Kidney (tissue), 14 donors: ENCODE data around the gene SLX4IP. TPM values are rescaled to one million over a fixed set of nuclear protein-coding genes. Genes with fewer than 3 reads are reported as not detected.

Experiments
- DNase-seq, 5 donors: peaks; one replicate each; pipeline ENCODE4 v3.0.0-alpha.2; 2013 to 2020
- FAIRE-seq: peaks from 2 replicates; lab custom pipeline; 2012; peaks lifted over from hg19 to GRCh38; lab: Jason Lieb, UNC
- H3K27ac ChIP-seq, 2 donors: one replicate each; pipeline ENCODE4 v1.7.0; 2013; ENCODE audit warnings: low read depth in 2 of 2, low read length in 2 of 2, inconsistent platforms in 1 of 2
- H3K27me3 ChIP-seq: one replicate; pipeline ENCODE4 v1.7.1; 2013; ENCODE audit warnings: low read length, inconsistent platforms; ENCODE audit not compliant: control insufficient read depth, insufficient read depth
- H3K36me3 ChIP-seq, 3 donors: one replicate each; pipeline versions ENCODE4 v1.7.0 to v1.7.1; 2013; ENCODE audit warnings: low read length in 3 of 3, control low read depth in 1 of 3, inconsistent platforms in 1 of 3; ENCODE audit not compliant: insufficient read depth in 3 of 3, control insufficient read depth in 2 of 3
- H3K4me1 ChIP-seq, 3 donors: one replicate each; pipeline versions ENCODE4 v1.7.0 to v1.7.1; 2013; ENCODE audit warnings: low read length in 3 of 3, inconsistent platforms in 1 of 3, low read depth in 1 of 3; ENCODE audit not compliant: control insufficient read depth in 2 of 3, insufficient read depth in 2 of 3
- H3K4me3 ChIP-seq, 3 donors: one replicate each; pipeline versions ENCODE4 v1.7.0 to v1.8.1; 2013; ENCODE audit warnings: low read length in 3 of 3, control low read depth in 1 of 3, inconsistent platforms in 1 of 3
- H3K9ac ChIP-seq, 3 donors: one replicate each; pipeline versions ENCODE4 v1.7.0 to v1.7.1; 2013; ENCODE audit warnings: low read length in 3 of 3, control low read depth in 1 of 3, inconsistent platforms in 1 of 3
- H3K9me3 ChIP-seq, 3 donors: one replicate each; pipeline versions ENCODE4 v1.7.0 to v1.7.1; 2013; ENCODE audit warnings: low read length in 3 of 3, control low read depth in 1 of 3, inconsistent platforms in 1 of 3; ENCODE audit not compliant: control insufficient read depth in 2 of 3, insufficient read depth in 1 of 3
- intact Hi-C: fragments of 100-400 bp; cut with DNase I; formaldehyde crosslinking; loops from one replicate; pipeline ENCODE4 v1.11.1; 2022
- polyA plus RNA-seq: library from polyadenylated mRNA; stranded (reverse); fragments of 350-450 nt; fragmentation: Illumina TruSeq; extraction: RNeasy Lipid Tissue Mini Kit (QIAGEN cat#74804); gene quantifications from one replicate; pipeline ENCODE4 v1.2.3, GENCODE V29; 2014; ENCODE audit warnings: low read depth, low replicate concordance; ENCODE audit not compliant: insufficient read depth
- total RNA-seq: library from RNA; stranded (reverse); fragmentation: NEBNext Ultra II Directional; extraction: Animal tissue kit (Norgen Biotek cat#: 25700); gene quantifications from one replicate; pipeline ENCODE4 v1.2.1, GENCODE V29; 2021
- TF ChIP-seq, protein P1 (sequence below): IDR thresholded peaks from 3 replicates; pipeline ENCODE4 v1.5.1; 2012; ENCODE audit warnings: mild to moderate bottlenecking, moderate library complexity, borderline replicate concordance; ENCODE audit not compliant: insufficient read depth; ENCODE audit errors: extremely low read depth
- donor health status: control.
- donor health status: control.
- donor health status: control.
- donor health status: control.
- donor health status: control.
- donor health status: DM: yes; HTN: yes; CAD: no.
- donor health status: Normal renal cell carcinoma (clear cell type).

SLX4IP gene
- total and polyA plus RNA-seq, 2 donors from 2014 or later: 2.6 to 7.6 TPM

DNA sequence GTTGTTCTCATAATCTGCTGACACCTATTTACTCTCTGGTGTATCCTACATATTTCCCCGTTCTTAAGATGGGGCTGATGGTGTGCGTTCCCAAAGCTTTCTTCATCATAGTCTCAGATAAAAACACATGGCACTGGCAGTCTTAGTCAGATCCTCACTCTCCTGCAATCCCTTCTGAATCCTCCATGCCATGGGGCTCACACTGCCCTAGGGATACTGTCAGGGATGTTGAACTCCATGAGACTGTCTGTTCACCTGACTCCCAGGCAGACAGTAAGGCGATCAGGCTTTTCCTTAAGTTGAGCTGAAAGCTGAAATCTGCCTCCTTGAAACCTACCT lies 76.0 kb downstream of the SLX4IP start:
- Histone ChIP-seq H3K36me3 (no peaks in the 10 kb centered on the region), H3K4me1 (peaks cover 0 to 16% (median 5%) of the 10 kb centered on the region in 3 donors), H3K4me3 (no peak overlapping the region), H3K27me3 (no peaks in the 10 kb centered on the region), H3K9ac (no peak overlapping the region), H3K9me3 (no peaks in the 10 kb centered on the region), H3K27ac (peak overlapping the region in 1 of 2 donors; percentile 5)
- TF ChIP-seq, protein P1, sequence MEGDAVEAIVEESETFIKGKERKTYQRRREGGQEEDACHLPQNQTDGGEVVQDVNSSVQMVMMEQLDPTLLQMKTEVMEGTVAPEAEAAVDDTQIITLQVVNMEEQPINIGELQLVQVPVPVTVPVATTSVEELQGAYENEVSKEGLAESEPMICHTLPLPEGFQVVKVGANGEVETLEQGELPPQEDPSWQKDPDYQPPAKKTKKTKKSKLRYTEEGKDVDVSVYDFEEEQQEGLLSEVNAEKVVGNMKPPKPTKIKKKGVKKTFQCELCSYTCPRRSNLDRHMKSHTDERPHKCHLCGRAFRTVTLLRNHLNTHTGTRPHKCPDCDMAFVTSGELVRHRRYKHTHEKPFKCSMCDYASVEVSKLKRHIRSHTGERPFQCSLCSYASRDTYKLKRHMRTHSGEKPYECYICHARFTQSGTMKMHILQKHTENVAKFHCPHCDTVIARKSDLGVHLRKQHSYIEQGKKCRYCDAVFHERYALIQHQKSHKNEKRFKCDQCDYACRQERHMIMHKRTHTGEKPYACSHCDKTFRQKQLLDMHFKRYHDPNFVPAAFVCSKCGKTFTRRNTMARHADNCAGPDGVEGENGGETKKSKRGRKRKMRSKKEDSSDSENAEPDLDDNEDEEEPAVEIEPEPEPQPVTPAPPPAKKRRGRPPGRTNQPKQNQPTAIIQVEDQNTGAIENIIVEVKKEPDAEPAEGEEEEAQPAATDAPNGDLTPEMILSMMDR: no peak
- intact Hi-C loops: no loop called here
- no peak for DNase-seq
- FAIRE-seq: no peak

DNA sequence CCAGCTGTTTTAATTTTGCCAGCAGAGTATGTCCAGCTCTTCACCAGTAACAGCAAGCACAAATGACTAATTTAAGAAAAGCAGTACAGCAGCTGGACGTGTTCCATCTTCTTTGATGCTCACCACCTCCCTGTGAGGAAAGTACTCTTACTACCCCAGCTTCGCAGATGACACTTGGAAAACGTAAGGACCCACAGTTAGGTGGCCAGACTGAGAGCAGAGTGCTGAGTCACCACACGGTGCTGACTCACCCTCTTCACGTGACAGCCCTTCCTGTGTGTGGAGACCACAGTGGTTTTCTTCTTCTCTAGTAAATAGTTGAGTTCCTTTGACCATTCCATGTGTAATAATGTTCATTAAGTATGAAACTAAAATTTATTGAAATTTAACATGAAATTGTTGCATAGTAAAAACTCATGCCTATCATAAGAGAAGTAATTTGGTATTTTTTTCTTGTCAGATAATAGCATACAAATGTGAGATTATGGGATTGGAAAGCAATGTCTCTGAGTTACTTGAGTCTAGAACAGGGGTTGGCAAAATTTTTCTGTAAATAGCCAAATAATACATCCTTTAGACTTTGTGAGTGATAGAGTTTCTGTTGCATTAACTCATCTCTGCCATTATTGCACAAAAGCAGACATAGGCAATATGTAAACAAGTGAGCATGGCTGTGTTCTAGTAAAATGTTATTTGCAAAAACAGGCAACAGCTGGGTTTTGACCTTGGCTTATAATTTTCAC lies 76.6 kb downstream of the SLX4IP start:
- no peaks in the 10 kb centered on the region for H3K36me3 ChIP-seq
- H3K4me3 ChIP-seq: no peak overlapping the region
- FAIRE-seq (peak; percentile 72), DNase-seq (peak in 2 of 5 donors; percentile 58 to 88)
- H3K9ac ChIP-seq: no peak overlapping the region
- H3K27ac ChIP-seq: peak overlapping the region in 1 of 2 donors; percentile 5
- intact Hi-C loops: no loop called here
- peaks cover 0 to 15% (median 4%) of the 10 kb centered on the region in 3 donors for H3K4me1 ChIP-seq
- TF ChIP-seq, protein P1: no peak
- H3K27me3 ChIP-seq: no peaks in the 10 kb centered on the region
- H3K9me3 ChIP-seq: no peaks in the 10 kb centered on the region

DNA sequence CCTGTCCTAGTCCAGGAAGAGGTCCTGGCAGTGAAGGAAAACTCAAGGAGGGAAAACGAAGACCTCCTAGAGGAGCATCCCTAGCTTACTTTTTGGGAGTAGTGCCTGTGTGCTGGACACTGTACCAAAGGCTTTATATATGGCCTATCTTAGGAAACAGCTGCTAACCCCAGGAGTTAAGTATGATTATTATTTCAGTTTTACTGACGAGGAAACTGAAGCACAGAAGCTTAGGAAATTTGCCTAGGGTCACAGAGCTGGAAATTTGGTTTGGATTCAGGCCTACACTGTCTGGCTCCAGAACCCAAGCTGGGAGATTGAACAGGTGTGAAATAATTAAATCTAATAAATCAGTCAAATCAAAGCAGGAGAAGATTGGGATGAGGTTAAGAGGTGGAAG lies 78.0 kb downstream of the SLX4IP start:
- Histone ChIP-seq H3K9ac (no peak overlapping the region), H3K4me1 (peaks cover 0 to 14% (median 0%) of the 10 kb centered on the region in 3 donors), H3K27me3 (no peaks in the 10 kb centered on the region), H3K9me3 (no peaks in the 10 kb centered on the region), H3K4me3 (no peak overlapping the region), H3K36me3 (no peaks in the 10 kb centered on the region), H3K27ac (no peak overlapping the region)
- FAIRE-seq: no peak
- TF ChIP-seq, protein P1: no peak
- no peak for DNase-seq
- intact Hi-C loops: no loop called here
